B cell (primary cell): Measurements from ENCODE around the gene TSPAN5. TPM values are rescaled to one million over a fixed set of nuclear protein-coding genes. Genes with fewer than 3 reads are reported as not detected.

ENCODE experiments used
- ATAC-seq: fragments of 200-7000 bp; cut with Tn5 transposase; one replicate; pipeline ENCODE4 v1.10.0; 2021; ENCODE audit warnings: low read depth, mild to moderate bottlenecking, moderate number of reproducible peaks, moderate library complexity
- CTCF ChIA-PET: fragments of 350-600 bp; sonication (Branson Sonifier 250); formaldehyde crosslinking; loops from one replicate; lab custom pipeline; 2021; ENCODE audit warnings: antibody characterized with exemption, inconsistent platforms; lab: Charles Lee
- POLR2A ChIA-PET: fragments of 350-600 bp; sonication (Branson Sonifier 250); formaldehyde crosslinking; loops from one replicate; lab custom pipeline; 2021; ENCODE audit warnings: antibody characterized with exemption; lab: Charles Lee
- DNase-seq: peaks from one replicate; pipeline ENCODE4 v3.0.0; 2013
- H2AFZ ChIP-seq: 2 replicates; pipeline ENCODE4 v1.6.1; 2012; ENCODE audit warnings: mild to moderate bottlenecking, low read depth, low read length; ENCODE audit not compliant: insufficient read depth, poor library complexity, severe bottlenecking
- H3K27ac ChIP-seq, 2 donors: 1 replicate in 1 of 2; 2 replicates in 1 of 2; pipeline ENCODE4 v1.5.1; 2012 to 2013; ENCODE audit warnings: low read length in 2 of 2, mild to moderate bottlenecking in 2 of 2, moderate library complexity in 1 of 2
- H3K27me3 ChIP-seq, 4 experiments: fragments of 200-600 bp in 1 of 4; sonication (generic) in 1 of 4; replicated peaks in 1 of 4; 1 replicate in 2 of 4; 2 replicates in 2 of 4; pipeline versions ENCODE4 v1.6.1 to v1.7.0; 2013 to 2016; ENCODE audit warnings: low read length in 3 of 4, mild to moderate bottlenecking in 2 of 4, mixed read lengths in 1 of 4, moderate library complexity in 1 of 4; ENCODE audit not compliant: insufficient read depth in 4 of 4, control insufficient read depth in 3 of 4; ENCODE audit errors: control extremely low read depth in 1 of 4
- H3K36me3 ChIP-seq, 2 experiments: replicated peaks in 1 of 2; 1 replicate in 1 of 2; 2 replicates in 1 of 2; pipeline versions ENCODE4 v1.6.1 to v1.7.1; 2013; ENCODE audit warnings: low read length in 1 of 2; ENCODE audit not compliant: insufficient read depth in 2 of 2, control insufficient read depth in 1 of 2; ENCODE audit errors: control extremely low read depth in 1 of 2, extremely low read depth in 1 of 2
- H3K4me1 ChIP-seq, 2 donors: fragments of 200-600 bp in 1 of 2; sonication (generic) in 1 of 2; 1 replicate in 1 of 2; 2 replicates in 1 of 2; pipeline versions ENCODE4 v1.5.1 to v1.6.1; 2013 to 2017; ENCODE audit warnings: low read length in 2 of 2; ENCODE audit not compliant: control insufficient read depth in 2 of 2, insufficient read depth in 2 of 2
- H3K4me2 ChIP-seq: replicated peaks from 2 replicates; pipeline ENCODE3; 2012; ENCODE audit warnings: mild to moderate bottlenecking, low read depth, low read length; ENCODE audit not compliant: poor library complexity, severe bottlenecking
- H3K4me3 ChIP-seq, 5 experiments: fragments of 200-600 bp in 1 of 5; sonication (generic) in 1 of 5; 1 replicate in 3 of 5; 2 replicates in 2 of 5; pipeline versions ENCODE4 v1.5.1 to v1.7.0; 2011 to 2016; ENCODE audit warnings: low read length in 4 of 5, mild to moderate bottlenecking in 4 of 5, low read depth in 2 of 5, control low read depth in 1 of 5, moderate library complexity in 1 of 5; ENCODE audit not compliant: insufficient read depth in 1 of 5; ENCODE audit errors: control extremely low read depth in 1 of 5, extremely low read depth in 1 of 5
- H3K79me2 ChIP-seq: fragments of 200-600 bp; sonication (generic); one replicate; pipeline ENCODE4 v1.6.0; 2016; ENCODE audit warnings: low read length; ENCODE audit not compliant: control insufficient read depth, insufficient read depth
- H3K9ac ChIP-seq: fragments of 200-600 bp; sonication (generic); 2 replicates; pipeline ENCODE4 v1.6.1; 2017; ENCODE audit warnings: mild to moderate bottlenecking, low read length, moderate library complexity
- H3K9me3 ChIP-seq, 3 donors: one replicate each; pipeline versions ENCODE4 v1.6.1 to v1.7.1; 2013; ENCODE audit warnings: low read length in 2 of 3; ENCODE audit not compliant: control insufficient read depth in 2 of 3, insufficient read depth in 1 of 3; ENCODE audit errors: control extremely low read depth in 1 of 3
- H4K20me1 ChIP-seq: 2 replicates; pipeline ENCODE4 v1.6.0; 2012; ENCODE audit warnings: mild to moderate bottlenecking, low read length; ENCODE audit not compliant: insufficient read depth, control insufficient read depth, poor library complexity, severe bottlenecking
- H3K27ac Mint-ChIP-seq: one replicate; pipeline ENCODE4 v1.8.0; 2021; ENCODE audit warnings: mixed read lengths
- H3K27me3 Mint-ChIP-seq: one replicate; pipeline ENCODE4 v1.8.0; 2021; ENCODE audit warnings: mixed read lengths
- H3K4me1 Mint-ChIP-seq: one replicate; pipeline ENCODE4 v1.8.0; 2021; ENCODE audit warnings: mixed read lengths
- H3K4me3 Mint-ChIP-seq: one replicate; pipeline ENCODE4 v1.8.0; 2021; ENCODE audit warnings: mixed read lengths
- H3K9me3 Mint-ChIP-seq: one replicate; pipeline ENCODE4 v1.8.0; 2022; ENCODE audit warnings: mixed read lengths; ENCODE audit not compliant: insufficient read depth
- EZH2 ChIP-seq: IDR thresholded peaks from 2 replicates; pipeline ENCODE4 v1.6.1; 2012; ENCODE audit warnings: borderline replicate concordance, low read depth, mild to moderate bottlenecking, moderate library complexity, low read length; ENCODE audit not compliant: insufficient read depth, poor library complexity, severe bottlenecking
- WGBS: methylation state at CpG from one replicate; pipeline ENCODE4 v1.1.5; 2013; ENCODE audit warnings: missing lambda C conversion rate; ENCODE audit not compliant: insufficient coverage; 5-methylcytosine and 5-hydroxymethylcytosine counted together
- intact Hi-C: fragments of 100-400 bp; cut with micrococcal nuclease; formaldehyde crosslinking; loops from one replicate; pipeline ENCODE4 v1.10.0; 2022
- polyA plus RNA-seq: library from polyadenylated mRNA; depleted of rRNA; stranded (reverse); fragments of >200 nt; gene quantifications from 2 replicates; pipeline ENCODE4 v1.2.3, GENCODE V29; 2012
- total RNA-seq, 2 donors: library from RNA; stranded (reverse); fragments of 120-200 nt in 1 of 2; gene quantifications; 1 replicate in 1 of 2; 2 replicates in 1 of 2; pipeline versions ENCODE4 v1.2.3 to v1.2.4, GENCODE V29; 2013 to 2022
- TF ChIP-seq, protein P1 (sequence below): fragments of 200-600 bp; IDR thresholded peaks from one replicate; pipeline ENCODE4 v1.8.0; 2022; ENCODE audit warnings: antibody characterized with exemption, mild to moderate bottlenecking

TSPAN5 gene
- total and polyA plus RNA-seq, 2 donors (not counting 1 experiment from before 2014, with no cell fraction given): 2.6 to 5.3 TPM

- H3K36me3 ChIP-seq: no peaks in the 10 kb centered on the region
- Mint-ChIP-seq H3K27me3 (peaks cover 26% of the 10 kb centered on the region), H3K4me3 (no peak overlapping the region), H3K4me1 (no peaks in the 10 kb centered on the region), H3K27ac (no peak overlapping the region), H3K9me3 (peaks cover 5% of the 10 kb centered on the region)
- ChIA-PET POLR2A (no interaction called here), CTCF (no interaction called here)
- no peak overlapping the region for H3K27ac ChIP-seq
- no peaks in the 10 kb centered on the region for H3K4me1 ChIP-seq
- 96% methylated on average over 2 of the region's 4 CpGs for WGBS
- H3K9ac ChIP-seq: no peak overlapping the region
- intact Hi-C loops: no loop called here
- DNase-seq (no peak), ATAC-seq (no peak)
- H4K20me1 ChIP-seq: no peaks in the 10 kb centered on the region
- H3K27me3 ChIP-seq: no peaks in the 10 kb centered on the region
- no peak overlapping the region for H3K4me2 ChIP-seq
- no peak overlapping the region for H2AFZ ChIP-seq
- TF ChIP-seq, protein P1, sequence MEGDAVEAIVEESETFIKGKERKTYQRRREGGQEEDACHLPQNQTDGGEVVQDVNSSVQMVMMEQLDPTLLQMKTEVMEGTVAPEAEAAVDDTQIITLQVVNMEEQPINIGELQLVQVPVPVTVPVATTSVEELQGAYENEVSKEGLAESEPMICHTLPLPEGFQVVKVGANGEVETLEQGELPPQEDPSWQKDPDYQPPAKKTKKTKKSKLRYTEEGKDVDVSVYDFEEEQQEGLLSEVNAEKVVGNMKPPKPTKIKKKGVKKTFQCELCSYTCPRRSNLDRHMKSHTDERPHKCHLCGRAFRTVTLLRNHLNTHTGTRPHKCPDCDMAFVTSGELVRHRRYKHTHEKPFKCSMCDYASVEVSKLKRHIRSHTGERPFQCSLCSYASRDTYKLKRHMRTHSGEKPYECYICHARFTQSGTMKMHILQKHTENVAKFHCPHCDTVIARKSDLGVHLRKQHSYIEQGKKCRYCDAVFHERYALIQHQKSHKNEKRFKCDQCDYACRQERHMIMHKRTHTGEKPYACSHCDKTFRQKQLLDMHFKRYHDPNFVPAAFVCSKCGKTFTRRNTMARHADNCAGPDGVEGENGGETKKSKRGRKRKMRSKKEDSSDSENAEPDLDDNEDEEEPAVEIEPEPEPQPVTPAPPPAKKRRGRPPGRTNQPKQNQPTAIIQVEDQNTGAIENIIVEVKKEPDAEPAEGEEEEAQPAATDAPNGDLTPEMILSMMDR: no peak
- TF ChIP-seq EZH2: no peak
- peaks cover 0 to 3% (median 0%) of the 10 kb centered on the region in 3 donors for H3K9me3 ChIP-seq
- no peak overlapping the region for H3K4me3 ChIP-seq
- H3K79me2 ChIP-seq: no peaks in the 10 kb centered on the region
Measured at GRCh38 chr4:98689507-98690174, 31.2 kb upstream of the TSPAN5 start.

DNA sequence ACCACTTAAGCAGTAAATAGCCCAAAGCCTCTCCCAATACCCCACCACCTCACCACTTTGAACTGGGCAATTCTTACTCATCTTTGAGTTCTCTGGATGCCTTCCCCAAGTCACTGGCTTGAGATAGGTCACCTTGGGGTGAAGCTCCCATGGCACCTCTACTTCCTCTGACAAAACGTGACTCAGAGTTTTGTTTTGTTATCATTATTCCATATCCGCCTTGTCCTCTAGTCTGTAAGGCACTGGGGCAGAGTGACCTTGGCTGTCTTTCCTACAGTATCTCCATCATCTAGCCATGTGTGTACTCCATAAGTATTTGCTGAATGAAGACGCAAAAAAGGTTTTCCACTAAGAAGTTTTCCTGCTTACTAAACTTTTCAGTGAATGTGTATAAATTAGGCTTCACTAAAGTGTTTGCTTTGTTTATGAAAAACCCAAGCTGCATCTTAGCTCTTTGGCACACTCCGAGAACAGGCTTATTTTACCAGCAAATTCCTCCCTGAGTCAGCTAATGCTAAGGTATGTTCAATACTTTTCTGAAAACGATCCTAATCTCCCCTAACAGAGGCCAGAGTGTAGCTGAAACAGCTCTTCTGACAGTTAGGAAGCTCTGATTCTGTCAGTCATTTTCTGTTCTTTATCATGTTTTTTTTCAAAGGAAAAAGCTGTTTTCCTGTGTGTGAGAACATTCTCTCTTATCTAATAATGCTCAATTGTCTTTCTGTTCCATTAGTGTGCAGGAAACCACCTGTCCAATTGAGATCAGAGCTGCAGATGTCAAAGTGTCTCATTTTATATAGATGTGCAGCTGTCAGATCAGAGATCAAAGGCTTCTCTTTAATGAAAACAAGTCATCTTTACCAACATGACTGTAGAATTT is 30.2 kb upstream of the TSPAN5 start:
- Mint-ChIP-seq H3K4me3 (no peak overlapping the region), H3K4me1 (no peaks in the 10 kb centered on the region), H3K27me3 (peaks cover 26% of the 10 kb centered on the region), H3K9me3 (peaks cover 5% of the 10 kb centered on the region), H3K27ac (no peak overlapping the region)
- Histone ChIP-seq H3K9ac (no peak overlapping the region), H2AFZ (no peak overlapping the region), H4K20me1 (no peaks in the 10 kb centered on the region), H3K9me3 (peaks cover 0 to 3% (median 0%) of the 10 kb centered on the region in 3 donors), H3K27ac (no peak overlapping the region), H3K4me1 (no peaks in the 10 kb centered on the region), H3K36me3 (no peaks in the 10 kb centered on the region), H3K4me3 (no peak overlapping the region), H3K79me2 (no peaks in the 10 kb centered on the region), H3K27me3 (no peaks in the 10 kb centered on the region), H3K4me2 (no peak overlapping the region)
- intact Hi-C loops: no loop called here
- ATAC-seq: no peak
- WGBS: 68% methylated on average over 2 of the region's 5 CpGs
- CTCF ChIA-PET: no interaction called here
- POLR2A ChIA-PET: no interaction called here
- DNase-seq: no peak
- TF ChIP-seq, protein P1: no peak
- TF ChIP-seq EZH2: no peak
